H1 (cell line): ENCODE measurements around the gene FICD. TPM values are rescaled to one million over a fixed set of nuclear protein-coding genes. Genes with fewer than 3 reads are reported as not detected.

Experiments used
- CTCF ChIA-PET: fragments of 300-600 bp; sonication (Branson Sonifier 250); formaldehyde crosslinking; loops from one replicate; lab custom pipeline; 2021; ENCODE audit not compliant: partially characterized antibody; lab: Charles Lee
- POLR2A ChIA-PET: fragments of 300-600 bp; sonication (Branson Sonifier 250); formaldehyde crosslinking; loops from one replicate; lab custom pipeline; 2021; ENCODE audit warnings: inconsistent platforms; ENCODE audit not compliant: partially characterized antibody; lab: Charles Lee
- DNase-seq, 2 experiments: peaks; one replicate each; pipeline versions ENCODE4 v3.0.0 to v3.0.0-alpha.2; 2010 to 2022; ENCODE audit warnings: low spot score in 2 of 2, low read depth in 1 of 2, mixed read lengths in 1 of 2
- FAIRE-seq: peaks from 2 replicates; lab custom pipeline; 2011; peaks lifted over from hg19 to GRCh38; lab: Jason Lieb, UNC
- H2AFZ ChIP-seq: 2 replicates; pipeline ENCODE4 v1.8.1; 2012; ENCODE audit warnings: low read length, inconsistent platforms
- H2AK5ac ChIP-seq: 2 replicates; pipeline ENCODE4 v1.6.1; 2013; ENCODE audit warnings: low read depth, low read length
- H2BK120ac ChIP-seq: replicated peaks from 2 replicates; pipeline ENCODE3; 2013; ENCODE audit warnings: low read depth, low read length, inconsistent platforms
- H2BK12ac ChIP-seq: 2 replicates; pipeline ENCODE4 v1.6.1; 2013; ENCODE audit warnings: low read depth, low read length
- H2BK15ac ChIP-seq: 2 replicates; pipeline ENCODE4 v1.6.1; 2013; ENCODE audit warnings: low read length
- H2BK20ac ChIP-seq: 2 replicates; pipeline ENCODE4 v1.6.1; 2013; ENCODE audit warnings: low read length
- H2BK5ac ChIP-seq: 2 replicates; pipeline ENCODE4 v1.6.1; 2013; ENCODE audit warnings: low read depth, low read length
- H3K14ac ChIP-seq: 2 replicates; pipeline ENCODE4 v1.6.1; 2013; ENCODE audit warnings: inconsistent platforms; ENCODE audit not compliant: insufficient read length
- H3K18ac ChIP-seq: 2 replicates; pipeline ENCODE4 v1.6.1; 2013; ENCODE audit warnings: low read length; ENCODE audit errors: extremely low read depth
- H3K23ac ChIP-seq: 2 replicates; pipeline ENCODE4 v1.6.1; 2013; ENCODE audit warnings: inconsistent platforms; ENCODE audit not compliant: insufficient read length
- H3K23me2 ChIP-seq: 2 replicates; pipeline ENCODE4 v1.6.1; 2013; ENCODE audit warnings: low read depth, low read length
- H3K27ac ChIP-seq: 2 replicates; pipeline ENCODE4 v1.6.1; 2011; ENCODE audit warnings: low read depth, low read length, inconsistent platforms
- H3K27me3 ChIP-seq, 4 experiments: replicated peaks in 1 of 4; 1 replicate in 1 of 4; 2 replicates in 3 of 4; pipeline versions ENCODE4 v1.6.1 to v1.8.1; 2011 to 2013; ENCODE audit warnings: low read length in 3 of 4, mild to moderate bottlenecking in 3 of 4, inconsistent platforms in 2 of 4, mixed read lengths in 2 of 4, moderate library complexity in 1 of 4; ENCODE audit not compliant: control insufficient read depth in 3 of 4, insufficient read depth in 3 of 4; ENCODE audit errors: extremely low read depth in 1 of 4
- H3K36me3 ChIP-seq, 4 experiments: 2 replicates each; pipeline versions ENCODE4 v1.6.1 to v1.8.1; 2011 to 2013; ENCODE audit warnings: mild to moderate bottlenecking in 4 of 4, low read length in 3 of 4, moderate library complexity in 2 of 4, control low read depth in 1 of 4, inconsistent platforms in 1 of 4; ENCODE audit not compliant: insufficient read depth in 4 of 4, control insufficient read depth in 2 of 4
- H3K4ac ChIP-seq: replicated peaks from 2 replicates; pipeline ENCODE3; 2013; ENCODE audit warnings: low read length, low read depth, mixed read lengths, inconsistent platforms; ENCODE audit not compliant: insufficient read length
- H3K4me1 ChIP-seq, 4 experiments: replicated peaks in 1 of 4; 1 replicate in 1 of 4; 2 replicates in 3 of 4; pipeline versions ENCODE4 v1.6.1 to v1.8.1; 2011 to 2013; ENCODE audit warnings: low read length in 3 of 4, inconsistent platforms in 2 of 4, mixed read lengths in 1 of 4; ENCODE audit not compliant: insufficient read depth in 4 of 4, control insufficient read depth in 3 of 4
- H3K4me2 ChIP-seq, 2 experiments: 2 replicates each; pipeline versions ENCODE4 v1.6.1 to v1.8.1; 2011 to 2013; ENCODE audit warnings: low read depth in 2 of 2, low read length in 2 of 2, control low read depth in 1 of 2, inconsistent platforms in 1 of 2, mild to moderate bottlenecking in 1 of 2; ENCODE audit not compliant: insufficient read depth in 1 of 2
- H3K4me3 ChIP-seq, 4 experiments: fragments of 200-600, 300-600 bp in 1 of 4; sonication (generic), shearing (Covaris generic), sonication (Bioruptor Twin) in 1 of 4; 2 replicates each; pipeline versions ENCODE4 v1.5.1 to v1.8.1; 2011 to 2016; ENCODE audit warnings: low read length in 4 of 4, low read depth in 3 of 4, control low read depth in 2 of 4, inconsistent platforms in 2 of 4, mild to moderate bottlenecking in 2 of 4, mixed read lengths in 1 of 4, moderate library complexity in 1 of 4; ENCODE audit not compliant: insufficient read depth in 2 of 4; ENCODE audit errors: extremely low read depth in 1 of 4
- H3K56ac ChIP-seq: replicated peaks from 2 replicates; pipeline ENCODE3; 2013; ENCODE audit warnings: low read depth, mild to moderate bottlenecking, mixed read lengths, low read length, inconsistent platforms; ENCODE audit not compliant: insufficient read length
- H3K79me1 ChIP-seq: 2 replicates; pipeline ENCODE4 v1.6.1; 2013; ENCODE audit warnings: low read depth, low read length, control low read depth
- H3K79me2 ChIP-seq, 2 experiments: 2 replicates each; pipeline versions ENCODE4 v1.6.1 to v1.8.1; 2012 to 2013; ENCODE audit warnings: low read length in 2 of 2, mild to moderate bottlenecking in 2 of 2, inconsistent platforms in 1 of 2; ENCODE audit not compliant: insufficient read depth in 2 of 2, control insufficient read depth in 1 of 2
- H3K9ac ChIP-seq, 4 experiments: replicated peaks in 1 of 4; 1 replicate in 1 of 4; 2 replicates in 3 of 4; pipeline versions ENCODE4 v1.6.1 to v1.8.1; 2011 to 2013; ENCODE audit warnings: low read depth in 3 of 4, low read length in 3 of 4, control low read depth in 2 of 4, mild to moderate bottlenecking in 2 of 4, moderate library complexity in 2 of 4, inconsistent platforms in 1 of 4; ENCODE audit errors: extremely low read depth in 1 of 4
- H3K9me3 ChIP-seq, 2 experiments: 2 replicates each; pipeline versions ENCODE4 v1.6.1 to v1.8.1; 2012 to 2013; ENCODE audit warnings: mild to moderate bottlenecking in 2 of 2, moderate library complexity in 2 of 2, control low read depth in 1 of 2, inconsistent platforms in 1 of 2, low read depth in 1 of 2, low read length in 1 of 2, mixed read lengths in 1 of 2; ENCODE audit not compliant: insufficient read depth in 2 of 2
- H4K20me1 ChIP-seq, 2 experiments: replicated peaks in 1 of 2; 2 replicates each; pipeline versions ENCODE3 to v1.8.1; 2011 to 2013; ENCODE audit warnings: inconsistent platforms in 2 of 2, low read length in 2 of 2, mild to moderate bottlenecking in 1 of 2; ENCODE audit not compliant: insufficient read depth in 2 of 2, control insufficient read depth in 1 of 2
- H4K5ac ChIP-seq: 2 replicates; pipeline ENCODE4 v1.6.1; 2013; ENCODE audit warnings: low read length, low read depth, mixed read lengths, inconsistent platforms; ENCODE audit not compliant: insufficient read length
- H4K8ac ChIP-seq: 2 replicates; pipeline ENCODE4 v1.8.0; 2013; ENCODE audit warnings: mild to moderate bottlenecking, moderate library complexity, low read length, inconsistent platforms; ENCODE audit not compliant: insufficient read depth; ENCODE audit errors: extremely low read depth
- H4K91ac ChIP-seq: replicated peaks from 2 replicates; pipeline ENCODE3; 2013; ENCODE audit warnings: low read length, mixed read lengths, inconsistent platforms; ENCODE audit not compliant: insufficient read length
- TEAD4 ChIP-seq: IDR thresholded peaks from 2 replicates; pipeline ENCODE4 v1.6.1; 2012; ENCODE audit warnings: low read depth, low read length, inconsistent platforms, mixed read lengths
- WGBS, 2 experiments: shearing (Covaris generic) in 1 of 2; methylation state at CpG; one replicate each; pipeline versions ENCODE4 v1.1.6 to v1.1.7; 2013 to 2015; ENCODE audit warnings: low lambda C conversion rate in 2 of 2, mixed read lengths in 2 of 2, inconsistent platforms in 1 of 2, low coverage in 1 of 2, missing lambda C conversion rate in 1 of 2; ENCODE audit not compliant: insufficient replicate concordance in 2 of 2, insufficient coverage in 1 of 2, insufficient read length in 1 of 2; ENCODE audit errors: extremely low coverage in 1 of 2, missing lambda C conversion rate in 1 of 2; 5-methylcytosine and 5-hydroxymethylcytosine counted together
- polyA plus RNA-seq, 7 experiments: library from polyadenylated mRNA; depleted of rRNA in 3 of 7; stranded (reverse) in 5 of 7; unstranded in 2 of 7; fragments of >200 nt in 5 of 7; fragments of 200-250 nt in 2 of 7; gene quantifications; 1 replicate in 5 of 7; 2 replicates in 1 of 7; 4 replicates in 1 of 7; pipeline versions ENCODE4 v1.2.1 to v1.2.3, GENCODE V29; 2011 to 2013; ENCODE audit warnings: missing spikeins in 2 of 7, mixed read lengths in 2 of 7
- total RNA-seq: library from RNA; stranded (reverse); fragmentation: NEBNext Ultra II Directional; extraction: Animal tissue kit (Norgen Biotek cat#: 25700); gene quantifications from 2 replicates; pipeline ENCODE4 v1.2.1, GENCODE V29; 2021

Gene FICD
- total and polyA plus RNA-seq, 2 of the 8 experiments (the other 6 are each of a cell fraction or from before 2014, with no cell fraction given) = 2.2 to 6.0 TPM

DNA sequence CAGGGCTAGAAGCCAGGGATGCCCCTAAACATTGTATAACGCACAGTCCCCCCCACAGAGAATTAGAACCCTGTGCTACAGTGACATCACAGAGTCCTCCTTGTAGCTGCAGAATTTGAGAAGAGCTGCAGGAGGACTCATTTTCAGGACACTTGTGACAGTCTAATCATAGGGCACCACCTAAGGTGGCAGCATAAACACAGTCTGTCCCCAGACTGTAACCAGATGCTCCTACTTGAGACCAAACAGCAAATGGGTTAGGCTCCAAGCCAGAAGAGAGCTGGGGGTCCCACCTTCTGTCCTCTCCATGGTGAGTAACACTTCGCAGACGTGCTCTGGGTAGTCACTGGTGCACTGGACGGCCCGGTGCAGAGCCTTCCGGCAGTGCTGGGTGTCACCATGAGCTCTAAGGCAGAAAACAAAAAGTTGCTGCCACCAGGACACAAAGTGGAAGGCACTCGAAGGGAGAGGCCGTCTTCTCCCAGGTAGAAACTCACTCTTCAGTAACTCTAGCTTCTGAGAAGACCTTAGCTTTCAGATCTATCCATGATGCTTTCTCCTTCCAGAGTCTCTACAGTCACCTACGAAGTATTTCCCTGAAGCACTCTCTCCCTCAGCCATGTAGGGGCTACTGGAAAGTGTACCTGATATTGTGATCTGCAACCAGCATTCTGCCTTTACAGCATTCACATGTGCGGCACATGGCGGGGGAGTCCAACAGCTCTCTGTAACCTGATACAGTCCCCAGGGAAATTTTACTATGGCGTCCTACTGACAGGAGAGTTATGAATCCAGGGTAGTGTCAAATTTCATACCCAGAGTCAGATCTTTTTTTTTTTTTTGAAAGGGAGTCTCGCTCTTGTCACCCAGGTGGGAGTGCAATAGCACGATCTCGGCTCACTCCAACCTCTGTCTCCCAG is 17.1 kb downstream of the FICD start:
- H3K18ac ChIP-seq = no peak overlapping the region
- no peaks in the 10 kb centered on the region for H3K79me2 ChIP-seq
- no peak overlapping the region for H3K9ac ChIP-seq
- H3K23me2 ChIP-seq = no peaks in the 10 kb centered on the region
- no peak overlapping the region for H2AK5ac ChIP-seq
- no peak overlapping the region for H2AFZ ChIP-seq
- DNase-seq (no peak), FAIRE-seq (no peak)
- H3K4ac ChIP-seq = no peak overlapping the region
- no peak overlapping the region for H2BK15ac ChIP-seq
- H4K5ac ChIP-seq = no peak overlapping the region
- WGBS, 2 experiments = 95% methylated on average over 15 of the region's 15 CpGs; no CpG with 5 or more reads in 1 of the 2 experiments
- no peak overlapping the region for H4K8ac ChIP-seq
- no peak overlapping the region for H3K56ac ChIP-seq
- no peak overlapping the region for H3K4me3 ChIP-seq
- ChIA-PET CTCF (interaction anchor here (0.7 to 1.5 kb wide), 6 partner anchors 9 to 86 kb away, joined by 3 to 7 read pairs (median 4); no protein-coding TSS in a partner anchor), POLR2A (interaction anchor here (0.8 to 2.5 kb wide), 4 partner anchors 9 to 17 kb away, joined by 3 to 10 read pairs (median 3); no protein-coding TSS in a partner anchor)
- H2BK120ac ChIP-seq = no peak overlapping the region
- H3K4me1 ChIP-seq = no peaks in the 10 kb centered on the region
- H3K27me3 ChIP-seq = no peaks in the 10 kb centered on the region
- H3K4me2 ChIP-seq = no peak overlapping the region
- H3K79me1 ChIP-seq = peaks cover under 1% of the 10 kb centered on the region; the same call in 1 of the 2 replicates
- H4K20me1 ChIP-seq = peaks cover 3 to 14% of the 10 kb centered on the region in 2 experiments
- H2BK5ac ChIP-seq = no peak overlapping the region
- no peak overlapping the region for H4K91ac ChIP-seq
- no peak overlapping the region for H2BK12ac ChIP-seq
- no peaks in the 10 kb centered on the region for H3K9me3 ChIP-seq
- no peak overlapping the region for H3K23ac ChIP-seq
- H2BK20ac ChIP-seq = no peak overlapping the region
- no peak overlapping the region for H3K14ac ChIP-seq
- no peak overlapping the region for H3K27ac ChIP-seq
- peaks cover 49 to 96% (median 67%) of the 10 kb centered on the region in 4 experiments for H3K36me3 ChIP-seq
- no peak for TF ChIP-seq TEAD4
